Duodenal mucosa (tissue), 2 donors: ENCODE data around the gene PGPEP1.

Experiments used
- H3K27ac ChIP-seq: one replicate; pipeline ENCODE4 v1.7.0; 2013; ENCODE audit warnings: low read depth, low read length
- H3K27me3 ChIP-seq, 2 donors: one replicate each; pipeline ENCODE4 v1.7.0; 2013; ENCODE audit warnings: low read length in 2 of 2, control low read depth in 1 of 2; ENCODE audit not compliant: insufficient read depth in 2 of 2, control insufficient read depth in 1 of 2
- H3K36me3 ChIP-seq, 2 donors: one replicate each; pipeline ENCODE4 v1.7.0; 2013; ENCODE audit warnings: low read length in 2 of 2, control low read depth in 1 of 2; ENCODE audit not compliant: insufficient read depth in 2 of 2, control insufficient read depth in 1 of 2
- H3K4me1 ChIP-seq, 2 donors: one replicate each; pipeline ENCODE4 v1.7.0; 2013; ENCODE audit warnings: low read length in 2 of 2, control low read depth in 1 of 2; ENCODE audit not compliant: insufficient read depth in 2 of 2, control insufficient read depth in 1 of 2
- H3K4me3 ChIP-seq, 2 donors: one replicate each; pipeline ENCODE4 v1.7.0; 2013; ENCODE audit warnings: low read length in 2 of 2, low read depth in 1 of 2
- H3K9ac ChIP-seq, 2 donors: one replicate each; pipeline ENCODE4 v1.7.0; 2013; ENCODE audit warnings: low read length in 2 of 2, low read depth in 1 of 2
- H3K9me3 ChIP-seq, 2 donors: one replicate each; pipeline ENCODE4 v1.7.0; 2013; ENCODE audit warnings: low read length in 2 of 2, control low read depth in 1 of 2; ENCODE audit not compliant: control insufficient read depth in 1 of 2

PGPEP1 gene

DNA sequence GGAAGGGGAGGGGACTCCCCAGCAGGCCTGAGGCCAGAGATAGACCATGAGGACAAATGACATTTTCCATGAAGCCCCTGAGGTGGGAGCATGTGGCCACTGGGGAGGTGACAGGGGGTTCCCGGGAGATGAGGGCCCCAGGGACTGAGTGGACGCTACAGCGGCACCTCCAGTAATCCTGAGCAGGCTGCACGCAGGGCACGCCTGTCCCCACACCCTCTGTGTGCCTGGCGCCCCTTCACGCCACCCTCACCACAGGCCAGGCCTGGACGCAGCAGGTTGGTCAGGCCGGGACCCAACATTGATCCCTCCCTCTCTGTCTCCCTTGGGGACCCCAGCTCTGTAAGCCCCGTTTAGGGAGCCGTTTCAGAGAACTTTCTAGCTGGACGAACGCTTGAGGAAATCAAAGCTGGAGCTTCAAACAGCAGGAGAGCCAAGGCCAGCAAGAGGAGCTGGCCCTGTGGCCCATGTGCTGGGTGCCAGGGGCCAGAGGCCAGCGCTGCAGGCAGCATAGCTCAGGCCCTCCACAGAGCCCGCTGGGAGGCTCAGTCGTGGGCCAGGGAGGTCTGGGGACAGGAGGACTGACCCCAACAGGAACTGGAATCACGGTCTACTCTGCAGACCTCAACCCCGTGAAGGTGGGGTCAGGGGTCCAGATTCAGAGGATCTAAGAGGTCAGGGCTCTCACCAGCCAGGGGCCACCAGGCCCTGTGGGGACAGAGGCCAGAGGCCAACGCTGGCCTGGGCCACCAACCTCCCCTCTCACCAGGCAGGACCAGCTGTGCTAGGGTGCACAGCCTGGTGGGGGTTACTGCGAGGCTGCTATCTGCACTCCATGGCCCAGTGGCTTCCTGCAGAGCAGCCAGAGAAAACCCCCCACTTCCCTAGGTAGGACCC is 32.1 kb upstream of the PGPEP1 start:
- no peaks in the 10 kb centered on the region for H3K27me3 ChIP-seq
- H3K36me3 ChIP-seq = peaks cover 9 to 37% of the 10 kb centered on the region in 2 donors
- peaks cover 52 to 60% of the 10 kb centered on the region in 2 donors for H3K4me1 ChIP-seq
- no peak overlapping the region for H3K27ac ChIP-seq
- no peak overlapping the region for H3K9ac ChIP-seq
- no peaks in the 10 kb centered on the region for H3K9me3 ChIP-seq
- no peak overlapping the region for H3K4me3 ChIP-seq

DNA sequence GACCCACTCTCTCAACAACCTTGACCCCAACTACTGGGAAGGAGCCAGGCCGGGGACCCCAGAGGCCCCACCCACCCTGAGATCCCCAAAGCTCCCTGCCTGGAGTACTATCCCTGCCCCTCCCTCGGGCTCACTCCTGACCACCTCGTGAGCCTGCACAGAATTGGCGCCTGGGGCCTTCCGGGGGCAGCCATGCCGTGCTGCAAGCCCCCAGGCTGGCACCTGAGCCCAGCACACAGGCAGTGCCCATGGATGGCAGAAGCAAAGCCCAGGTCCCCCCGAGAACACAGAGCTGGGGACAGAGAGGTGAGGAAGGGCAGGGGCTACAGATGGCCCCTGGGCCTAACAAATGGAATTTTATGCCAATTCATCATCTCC is 31.5 kb upstream of the PGPEP1 start:
- no peak overlapping the region for H3K9ac ChIP-seq
- H3K36me3 ChIP-seq = peaks cover 9 to 40% of the 10 kb centered on the region in 2 donors
- no peak overlapping the region for H3K4me3 ChIP-seq
- no peaks in the 10 kb centered on the region for H3K9me3 ChIP-seq
- H3K4me1 ChIP-seq = peaks cover 48 to 53% of the 10 kb centered on the region in 2 donors
- no peak overlapping the region for H3K27ac ChIP-seq
- H3K27me3 ChIP-seq = no peaks in the 10 kb centered on the region

DNA sequence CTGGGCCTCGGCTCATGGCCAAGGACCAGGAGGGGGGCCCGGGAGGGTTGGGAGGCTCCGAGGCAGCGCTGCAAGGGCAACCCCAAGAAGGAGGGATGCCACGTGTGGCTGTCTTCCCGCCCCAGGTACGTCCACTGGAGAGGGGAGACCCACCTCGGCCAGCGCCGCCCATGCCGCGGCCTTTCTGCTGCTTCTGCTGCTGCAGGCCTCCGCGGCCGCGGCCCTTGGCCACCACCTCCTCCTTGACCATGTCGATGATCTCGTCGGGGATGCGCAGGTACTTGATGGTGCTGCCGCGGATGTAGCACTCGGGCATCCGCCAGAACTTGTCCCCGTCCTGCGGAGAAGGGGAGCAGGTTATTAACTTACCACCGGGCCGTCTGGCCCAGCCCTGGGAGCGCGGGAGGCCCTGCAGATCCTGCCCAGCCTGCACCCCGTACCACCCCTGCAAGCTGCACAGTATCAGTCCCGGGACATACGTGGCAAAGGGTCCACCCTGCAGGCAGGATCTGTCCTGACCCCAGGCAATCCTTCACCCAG is 30.8 kb upstream of the PGPEP1 start:
- peaks cover 9 to 44% of the 10 kb centered on the region in 2 donors for H3K36me3 ChIP-seq

DNA sequence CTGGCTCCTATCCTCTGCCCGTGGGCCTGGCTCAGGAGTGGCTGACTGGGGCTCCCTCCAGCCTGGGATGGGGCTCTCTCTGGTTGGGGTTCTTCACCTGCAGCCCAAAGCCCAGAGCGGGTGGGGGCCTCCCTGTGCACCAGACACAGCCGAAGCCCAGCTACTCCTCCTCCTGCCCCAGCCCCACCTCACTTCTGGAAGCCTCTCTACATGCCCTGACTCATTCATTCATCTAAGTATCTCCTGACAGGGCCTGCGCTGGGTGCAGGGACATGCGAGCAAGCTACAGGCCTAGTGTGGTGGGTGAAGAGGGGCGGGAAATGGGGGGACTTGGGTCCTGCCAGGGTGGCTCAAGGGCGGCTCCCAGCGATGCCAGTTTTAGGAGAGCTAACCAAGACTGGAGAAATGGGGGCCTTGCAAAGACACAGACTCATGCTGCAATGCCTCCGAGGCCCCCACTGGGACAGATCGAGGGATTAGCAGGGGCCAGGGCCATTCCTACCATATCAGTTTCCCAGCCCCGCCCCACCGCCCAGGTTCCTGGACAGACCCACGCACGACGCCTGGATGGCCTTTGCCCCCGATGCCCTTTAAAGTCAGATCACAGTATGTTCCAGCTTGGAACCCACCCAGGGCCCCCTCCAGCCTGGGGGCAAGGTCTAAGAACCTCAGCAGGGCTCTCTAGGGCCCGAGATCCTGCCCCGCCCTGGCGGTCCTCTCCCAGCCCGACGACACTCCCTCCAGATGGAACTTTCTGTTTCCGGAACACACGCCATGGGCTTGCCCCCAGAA is 30.1 kb upstream of the PGPEP1 start:
- Histone ChIP-seq H3K36me3 (peaks cover 9 to 46% of the 10 kb centered on the region in 2 donors), H3K27ac (peak overlapping the region; percentile 73), H3K4me1 (peaks cover 40 to 41% of the 10 kb centered on the region in 2 donors), H3K4me3 (no peak overlapping the region), H3K27me3 (no peaks in the 10 kb centered on the region), H3K9ac (peak overlapping the region; percentile 38 to 60), H3K9me3 (no peaks in the 10 kb centered on the region)

More for the DNA sequence above, 30.8 kb upstream of the PGPEP1 start:
- H3K27me3 ChIP-seq = no peaks in the 10 kb centered on the region
- H3K9ac ChIP-seq = peak overlapping the region; percentile 38 to 60
- H3K4me1 ChIP-seq = peaks cover 46 to 47% of the 10 kb centered on the region in 2 donors
- H3K27ac ChIP-seq = peak overlapping the region; percentile 73
- no peak overlapping the region for H3K4me3 ChIP-seq
- no peaks in the 10 kb centered on the region for H3K9me3 ChIP-seq

DNA sequence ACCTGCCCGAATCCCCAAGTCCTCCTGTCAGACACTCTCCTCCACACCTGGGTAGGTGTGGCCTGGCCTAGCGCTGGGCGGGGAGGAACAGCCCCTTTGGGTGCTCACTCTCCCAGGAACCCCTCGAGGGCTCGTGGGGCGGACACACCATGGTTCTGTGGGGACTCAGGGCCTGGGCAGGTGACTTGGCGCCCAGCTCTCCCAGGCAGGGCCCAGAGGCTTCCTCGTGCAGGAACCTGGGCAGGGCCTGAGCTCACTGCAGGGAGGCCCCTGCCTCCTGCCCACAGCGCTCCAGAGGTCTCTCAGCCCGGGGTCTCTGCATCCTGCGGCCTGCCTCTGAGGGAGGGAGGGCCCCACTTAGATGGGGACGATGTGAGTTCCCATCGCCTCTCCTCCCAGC is 29.4 kb upstream of the PGPEP1 start:
- Histone ChIP-seq H3K27me3 (no peaks in the 10 kb centered on the region), H3K4me3 (no peak overlapping the region), H3K27ac (peak overlapping the region; percentile 69), H3K4me1 (peaks cover 33 to 40% of the 10 kb centered on the region in 2 donors), H3K36me3 (peaks cover 9 to 46% of the 10 kb centered on the region in 2 donors), H3K9me3 (no peaks in the 10 kb centered on the region), H3K9ac (peak overlapping the region; percentile 40 to 60)

DNA sequence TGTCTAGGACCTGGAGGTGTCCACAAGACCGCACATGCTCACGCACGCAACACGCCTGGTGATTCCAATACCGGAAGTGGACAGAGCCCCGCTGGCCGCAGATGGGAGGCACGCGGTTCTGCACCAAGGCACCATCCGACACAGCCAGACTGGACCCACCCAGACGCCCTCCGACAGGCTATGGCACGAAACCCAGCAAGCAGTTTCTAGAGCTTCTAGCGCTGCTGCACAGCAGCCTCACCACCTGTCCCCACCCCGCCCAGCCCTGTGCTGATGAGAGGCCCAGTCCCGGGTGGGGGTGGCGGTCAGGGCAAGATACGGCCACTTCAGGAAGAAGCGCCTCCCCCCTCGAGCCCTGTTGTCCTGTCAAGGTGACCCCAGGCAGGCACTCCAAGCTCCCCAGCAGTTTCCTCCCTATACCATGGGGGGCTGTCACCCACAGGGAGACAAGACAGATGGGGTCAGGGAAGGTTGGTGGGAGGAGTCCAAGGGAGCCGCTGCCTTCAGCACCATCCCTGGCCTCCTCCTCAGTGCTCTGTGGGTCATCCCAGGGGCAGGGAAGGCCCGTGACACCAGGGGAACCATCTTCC is 28.8 kb upstream of the PGPEP1 start:
- H3K27ac ChIP-seq = peak overlapping the region; percentile 69
- no peaks in the 10 kb centered on the region for H3K9me3 ChIP-seq
- H3K27me3 ChIP-seq = no peaks in the 10 kb centered on the region
- no peak overlapping the region for H3K4me3 ChIP-seq
- peak overlapping the region; percentile 40 to 60 for H3K9ac ChIP-seq
- H3K4me1 ChIP-seq = peaks cover 30 to 42% of the 10 kb centered on the region in 2 donors
- H3K36me3 ChIP-seq = peaks cover 9 to 46% of the 10 kb centered on the region in 2 donors

DNA sequence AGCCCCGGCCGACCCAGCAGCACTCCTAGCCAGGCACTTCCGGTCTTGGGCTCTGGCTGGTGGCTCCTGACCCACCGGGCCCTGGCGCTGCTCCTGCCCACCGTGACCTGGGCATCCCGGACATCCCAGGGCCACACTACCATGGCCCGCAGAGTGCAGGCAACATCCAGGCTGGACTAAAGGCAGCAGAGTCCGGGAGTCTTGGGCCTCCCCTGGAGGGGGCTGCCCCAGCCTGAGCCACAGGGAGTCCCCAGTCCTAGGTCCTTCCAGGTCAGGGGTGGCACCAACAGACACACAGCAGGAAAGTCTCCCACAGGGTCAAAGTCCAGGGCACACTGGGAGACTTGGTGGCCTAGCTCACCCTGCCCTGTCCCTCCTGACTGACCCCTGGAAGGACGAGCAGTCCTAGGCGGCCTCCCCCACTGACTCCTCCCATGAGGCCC is 28.3 kb upstream of the PGPEP1 start:
- Histone ChIP-seq H3K4me1 (peaks cover 28 to 43% of the 10 kb centered on the region in 2 donors), H3K9me3 (no peaks in the 10 kb centered on the region), H3K4me3 (peak overlapping the region in 1 of 2 donors; percentile 10), H3K9ac (peak overlapping the region; percentile 40 to 60), H3K27me3 (no peaks in the 10 kb centered on the region), H3K36me3 (peaks cover 9 to 46% of the 10 kb centered on the region in 2 donors), H3K27ac (peak overlapping the region; percentile 8)

DNA sequence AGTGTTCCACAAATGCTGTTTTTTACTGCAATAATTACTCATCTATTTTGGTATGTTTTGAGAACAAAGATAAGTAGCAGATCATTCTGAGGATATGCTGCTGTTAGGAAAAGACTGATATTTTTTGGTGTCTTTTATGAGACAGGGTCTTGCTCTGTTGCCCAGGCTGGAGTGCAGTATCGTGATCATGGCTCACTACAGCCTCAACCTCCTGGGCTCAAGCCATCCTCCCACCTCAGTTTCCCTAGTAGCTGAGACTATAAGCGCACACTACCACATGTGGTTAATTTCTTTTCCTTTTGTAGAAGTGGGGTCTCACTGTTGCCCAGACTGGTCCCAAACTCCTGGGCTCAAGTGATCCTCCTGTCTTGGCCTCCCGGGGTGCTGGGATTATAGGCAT is 27.0 kb upstream of the PGPEP1 start:
- Histone ChIP-seq H3K4me3 (no peak overlapping the region), H3K4me1 (peaks cover 37 to 52% of the 10 kb centered on the region in 2 donors), H3K27me3 (no peaks in the 10 kb centered on the region), H3K27ac (no peak overlapping the region), H3K9ac (peak overlapping the region in 1 of 2 donors; percentile 25), H3K36me3 (peaks cover 9 to 41% of the 10 kb centered on the region in 2 donors), H3K9me3 (no peaks in the 10 kb centered on the region)

DNA sequence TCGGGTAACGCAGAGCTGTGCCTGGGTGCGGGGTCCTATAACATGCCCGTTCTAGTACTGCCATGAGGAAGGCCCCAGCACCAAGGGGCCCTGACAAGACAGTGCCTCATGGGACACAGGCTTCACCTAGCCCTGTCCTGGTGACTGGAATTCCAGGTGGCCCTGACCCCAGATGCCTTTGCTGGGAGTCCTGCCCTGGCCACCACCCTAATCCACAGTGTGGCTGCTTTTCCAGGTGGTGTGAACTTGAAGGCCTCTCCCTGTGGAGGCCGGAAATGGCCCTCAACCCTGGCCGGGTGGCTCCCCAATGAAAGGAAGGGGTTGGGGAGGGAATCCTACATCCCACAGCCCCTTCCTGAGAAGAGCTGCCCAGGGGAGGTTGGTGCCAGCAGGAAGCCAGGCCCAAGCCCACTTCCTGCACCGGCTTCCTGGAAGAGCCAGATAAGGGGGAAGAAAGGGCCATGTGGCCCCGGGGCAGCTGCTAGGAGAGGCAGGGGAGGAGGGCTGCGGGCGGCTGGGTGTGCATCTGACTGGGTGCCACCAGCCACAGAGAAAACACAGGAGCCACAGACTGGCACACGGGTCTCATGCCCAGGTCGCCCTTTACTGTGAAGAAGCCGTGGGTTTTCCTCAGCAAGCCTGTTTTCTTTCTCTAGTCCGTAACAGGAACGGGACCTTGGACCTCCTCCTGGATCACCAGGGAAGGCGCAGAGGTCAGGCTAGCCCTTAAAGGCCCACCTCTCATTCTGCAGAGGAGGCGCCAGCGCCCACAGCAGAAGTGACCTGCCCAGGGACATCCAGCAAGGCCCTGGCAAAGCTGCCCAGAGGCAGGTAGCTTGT is 22.2 kb upstream of the PGPEP1 start:
- Histone ChIP-seq H3K4me1 (peaks cover 43 to 52% of the 10 kb centered on the region in 2 donors), H3K27ac (peak overlapping the region; percentile 90), H3K9me3 (no peaks in the 10 kb centered on the region), H3K9ac (peak overlapping the region; percentile 63 to 72), H3K36me3 (peaks cover 0 to 11% of the 10 kb centered on the region in 2 donors), H3K27me3 (no peaks in the 10 kb centered on the region), H3K4me3 (peak overlapping the region; percentile 43 to 46)
